HepG2 (cell line): ENCODE results near the gene ADSL. TPM values are rescaled to one million over a fixed set of nuclear protein-coding genes. Genes with fewer than 3 reads are reported as not detected.

ENCODE experiments used
- ATAC-seq: fragments of 200-7000 bp; cut with Tn5 transposase; 3 replicates; pipeline ENCODE4 v1.9.1; 2020; ENCODE audit warnings: mild to moderate bottlenecking, moderate library complexity
- BruUV-seq: library from RNA; stranded (reverse); fragments of 400-500 nt; replicated peaks from 2 replicates; lab custom pipeline; 2021; lab: Mats Ljungman, UMichigan
- CTCF ChIA-PET: fragments of 300-600 bp; formaldehyde crosslinking; extraction: SDS; loops from one replicate; lab custom pipeline; 2021; ENCODE audit warnings: low total read pairs, inconsistent platforms, low intra/inter-chr PET ratio; lab: Yijun Ruan, JAX
- POLR2A ChIA-PET: fragments of 350-600 bp; sonication (Branson Sonifier 250); formaldehyde crosslinking; loops from one replicate; lab custom pipeline; 2020; ENCODE audit warnings: antibody characterized with exemption, inconsistent platforms; lab: Yijun Ruan, JAX
- DNase-seq: peaks from one replicate; pipeline ENCODE4 v3.0.0-alpha.2; 2015; ENCODE audit warnings: low spot score
- FAIRE-seq: peaks from 3 replicates; lab custom pipeline; 2011; peaks lifted over from hg19 to GRCh38; lab: Jason Lieb, UNC
- H2AFZ ChIP-seq: one replicate; pipeline ENCODE4 v1.6.1; 2011; ENCODE audit warnings: low read length, inconsistent platforms
- H3K27ac ChIP-seq: fragments of 300-600 bp; 3 replicates; pipeline ENCODE4 v1.8.0; 2011; ENCODE audit warnings: mixed run types, mild to moderate bottlenecking, mixed read lengths, low read length, inconsistent platforms; ENCODE audit not compliant: insufficient read depth; ENCODE audit errors: extremely low read length
- H3K27me3 ChIP-seq, 2 experiments: fragments of 200-600 bp in 1 of 2; 2 replicates in 1 of 2; 3 replicates in 1 of 2; pipeline versions ENCODE4 v1.6.0 to v1.8.0; 2011; ENCODE audit warnings: low read length in 2 of 2, mild to moderate bottlenecking in 2 of 2, moderate library complexity in 2 of 2, inconsistent platforms in 1 of 2; ENCODE audit not compliant: insufficient read depth in 2 of 2, control insufficient read depth in 1 of 2
- H3K36me3 ChIP-seq, 2 experiments: fragments of 200-600 bp in 1 of 2; replicated peaks in 1 of 2; 2 replicates in 1 of 2; 3 replicates in 1 of 2; pipeline versions ENCODE4 v1.5.1 to v1.8.0; 2011; ENCODE audit warnings: low read length in 2 of 2, inconsistent platforms in 1 of 2; ENCODE audit not compliant: insufficient read depth in 2 of 2, control insufficient read depth in 1 of 2
- H3K4me1 ChIP-seq: 2 replicates; pipeline ENCODE4 v1.5.1; 2012; ENCODE audit warnings: low read length, inconsistent platforms; ENCODE audit not compliant: insufficient read depth
- H3K4me2 ChIP-seq: 2 replicates; pipeline ENCODE4 v1.6.0; 2011; ENCODE audit warnings: low read depth, low read length, inconsistent platforms
- H3K4me3 ChIP-seq, 3 experiments: fragments of 200-600 bp in 1 of 3; sonication (generic), shearing (Covaris generic) in 1 of 3; replicated peaks in 1 of 3; 2 replicates each; pipeline ENCODE4 v1.5.1; 2011 to 2016; ENCODE audit warnings: low read length in 3 of 3, inconsistent platforms in 2 of 3, low read depth in 2 of 3, mild to moderate bottlenecking in 2 of 3, control low read depth in 1 of 3, mixed read lengths in 1 of 3; ENCODE audit not compliant: insufficient read depth in 1 of 3
- H3K79me2 ChIP-seq: one replicate; pipeline ENCODE4 v1.6.1; 2011; ENCODE audit warnings: low read length, inconsistent platforms; ENCODE audit not compliant: insufficient read depth
- H3K9ac ChIP-seq: 2 replicates; pipeline ENCODE4 v1.6.0; 2011; ENCODE audit warnings: mild to moderate bottlenecking, low read depth, low read length, inconsistent platforms; ENCODE audit not compliant: insufficient read depth
- H3K9me3 ChIP-seq: 2 replicates; pipeline ENCODE4 v1.5.1; 2012; ENCODE audit warnings: mild to moderate bottlenecking, low read length
- H4K20me1 ChIP-seq: 2 replicates; pipeline ENCODE4 v1.6.0; 2011; ENCODE audit warnings: inconsistent platforms, mild to moderate bottlenecking, low read length, moderate library complexity; ENCODE audit not compliant: insufficient read depth
- ARID5B ChIP-seq: IDR thresholded peaks from 2 replicates; pipeline ENCODE4 v1.4.0; 2020; ENCODE audit warnings: mild to moderate bottlenecking, missing genetic modification reagents
- BCL6 ChIP-seq: IDR thresholded peaks from 2 replicates; pipeline ENCODE4 v1.6.1; 2016; ENCODE audit warnings: missing genetic modification reagents, missing compliant biosample characterization
- KDM4B ChIP-seq: sonication (generic); formaldehyde crosslinking; IDR thresholded peaks from 2 replicates; pipeline ENCODE4 v1.4.0; 2020; ENCODE audit warnings: missing genetic modification reagents
- NCOA2 ChIP-seq: sonication (generic); formaldehyde crosslinking; IDR thresholded peaks from 2 replicates; pipeline ENCODE4 v1.8.0; 2022; ENCODE audit warnings: inconsistent platforms
- ZNF343 ChIP-seq: sonication (generic); formaldehyde crosslinking; IDR thresholded peaks from 2 replicates; pipeline ENCODE4 v1.4.0; 2020; ENCODE audit warnings: mild to moderate bottlenecking, missing genetic modification reagents
- ZNF354B ChIP-seq: sonication (generic); formaldehyde crosslinking; IDR thresholded peaks from 2 replicates; pipeline ENCODE4 v1.8.0; 2022; ENCODE audit warnings: mild to moderate bottlenecking, missing genetic modification reagents
- ZNF431 ChIP-seq: sonication (generic); formaldehyde crosslinking; IDR thresholded peaks from 2 replicates; pipeline ENCODE4 v1.9.0; 2022; ENCODE audit warnings: missing genetic modification reagents, low read depth, mild to moderate bottlenecking, borderline replicate concordance
- ZNF432 ChIP-seq: sonication (generic); formaldehyde crosslinking; IDR thresholded peaks from 2 replicates; pipeline ENCODE4 v1.5.0; 2020; ENCODE audit warnings: missing genetic modification reagents, mild to moderate bottlenecking, borderline replicate concordance
- ZNF557 ChIP-seq: sonication (generic); formaldehyde crosslinking; IDR thresholded peaks from 2 replicates; pipeline ENCODE4 v1.4.0; 2020; ENCODE audit warnings: missing genetic modification reagents
- ZNF609 ChIP-seq: sonication (generic); formaldehyde crosslinking; IDR thresholded peaks from 2 replicates; pipeline ENCODE4 v1.4.0; 2020; ENCODE audit warnings: mild to moderate bottlenecking, missing genetic modification reagents, borderline replicate concordance
- WGBS: methylation state at CpG from one replicate; pipeline ENCODE4 v1.1.6; 2017; ENCODE audit warnings: low lambda C conversion rate; 5-methylcytosine and 5-hydroxymethylcytosine counted together
- in situ Hi-C: cut with HindIII; loops from 2 replicates; pipeline ENCODE4 v1.10.0; 2017; ENCODE audit warnings: low pct_unique_long_range_greater_than_20kb; ENCODE audit not compliant: extremely low pct_ligation_motif_present
- intact Hi-C: fragments of 100-400 bp; cut with micrococcal nuclease; formaldehyde crosslinking; loops from one replicate; pipeline ENCODE4 v1.10.0; 2022; ENCODE audit not compliant: unreplicated experiment
- polyA plus RNA-seq, 8 experiments: library from polyadenylated mRNA; depleted of rRNA in 3 of 8; stranded (reverse) in 7 of 8; unstranded in 1 of 8; fragments of >200 nt; fragmentation: Illumina TruSeq in 4 of 8; extraction: Trizol in 4 of 8; gene quantifications; 2 replicates each; pipeline versions ENCODE4 v1.2.1 to v1.2.3, GENCODE V29; 2011 to 2016; ENCODE audit warnings: low read depth in 4 of 8, missing spikeins in 1 of 8, mixed read lengths in 1 of 8; ENCODE audit not compliant: insufficient read depth in 1 of 8
- total RNA-seq, 5 experiments: library from RNA; depleted of rRNA; stranded (reverse); fragments of >200 nt; fragmentation: Illumina TruSeq; extraction: Trizol; gene quantifications; 2 replicates each; pipeline ENCODE4 v1.2.3, GENCODE V29; 2016; ENCODE audit warnings: low read depth in 1 of 5

ADSL gene
- total and polyA plus RNA-seq, 2 of the 13 experiments (the other 11 are each of a cell fraction or from before 2014, with no cell fraction given): 123 to 174 TPM

GRCh38 chr22:40415531-40416266 is 69.4 kb downstream of the ADSL start:
- BruUV-seq: no TSS peak
- H3K27me3 ChIP-seq: no peaks in the 10 kb centered on the region
- CTCF ChIA-PET: no interaction called here
- H3K9ac ChIP-seq: no peak overlapping the region
- no peak overlapping the region for H2AFZ ChIP-seq
- 93% methylated on average over 19 of the region's 19 CpGs for WGBS
- ATAC-seq: no peak
- peaks cover 24 to 44% of the 10 kb centered on the region in 2 experiments; a peak in 4 of 5 replicates for H3K36me3 ChIP-seq
- no peak overlapping the region for H3K4me3 ChIP-seq
- H3K9me3 ChIP-seq: no peaks in the 10 kb centered on the region
- H3K4me1 ChIP-seq: no peaks in the 10 kb centered on the region
- H3K4me2 ChIP-seq: no peak overlapping the region
- intact Hi-C loops: no loop called here
- H4K20me1 ChIP-seq: no peaks in the 10 kb centered on the region
- DNase-seq: no peak
- no peaks in the 10 kb centered on the region for H3K79me2 ChIP-seq
- H3K27ac ChIP-seq: no peak overlapping the region
- POLR2A ChIA-PET: no interaction called here
- FAIRE-seq: no peak
- in situ Hi-C loops: no loop called here
- TF ChIP-seq ZNF431 (CRISPR knock-in tag) (no peak), ZNF354B (CRISPR knock-in tag) (no peak), NCOA2 (CRISPR knock-in tag) (no peak), ZNF432 (CRISPR knock-in tag) (no peak), ZNF609 (CRISPR knock-in tag) (no peak), KDM4B (CRISPR knock-in tag) (no peak), ZNF557 (CRISPR knock-in tag) (no peak), BCL6 (CRISPR knock-in tag) (no peak), ARID5B (CRISPR knock-in tag) (no peak), ZNF343 (CRISPR knock-in tag) (no peak)
